C4-2B (cell line): Measurements from ENCODE around the gene NINJ1.

ENCODE experiments used
- ZFX ChIP-seq: fragments of 450-650 bp; IDR thresholded peaks from 2 replicates; pipeline ENCODE4 v1.6.1; 2017
- TF ChIP-seq, protein P1 (sequence below): fragments of 450-650 bp; conservative IDR thresholded peaks from 2 replicates; pipeline ENCODE4 v1.5.1; 2017; ENCODE audit warnings: mild to moderate bottlenecking

DNA sequence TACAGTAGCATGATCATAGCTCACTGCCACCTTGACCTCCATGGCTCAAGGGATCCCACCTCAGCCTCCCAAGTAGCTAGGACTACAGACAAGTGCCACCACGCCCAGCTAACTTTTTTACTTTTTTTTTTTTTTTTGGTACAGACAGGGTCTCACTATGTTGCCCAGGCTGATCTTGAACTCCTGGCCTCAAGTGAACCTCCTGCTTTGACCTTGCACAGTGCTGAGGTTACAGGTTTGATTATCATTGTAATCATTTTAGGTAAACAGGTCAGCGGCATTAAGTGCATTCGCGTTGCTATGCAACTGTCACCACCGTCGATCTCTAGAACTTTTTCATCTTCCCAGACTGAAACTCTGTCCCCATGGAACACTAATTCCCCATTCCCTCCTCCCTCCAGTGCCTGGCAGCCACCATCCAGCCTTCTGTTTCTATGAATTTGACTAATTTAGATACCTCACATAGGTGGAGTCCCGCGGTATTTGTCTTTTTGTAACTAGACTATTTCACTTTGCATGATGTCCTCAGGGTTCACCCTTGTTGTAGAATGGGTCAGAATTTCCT, 43.9 kb downstream of the NINJ1 start:
- TF ChIP-seq, protein P1, sequence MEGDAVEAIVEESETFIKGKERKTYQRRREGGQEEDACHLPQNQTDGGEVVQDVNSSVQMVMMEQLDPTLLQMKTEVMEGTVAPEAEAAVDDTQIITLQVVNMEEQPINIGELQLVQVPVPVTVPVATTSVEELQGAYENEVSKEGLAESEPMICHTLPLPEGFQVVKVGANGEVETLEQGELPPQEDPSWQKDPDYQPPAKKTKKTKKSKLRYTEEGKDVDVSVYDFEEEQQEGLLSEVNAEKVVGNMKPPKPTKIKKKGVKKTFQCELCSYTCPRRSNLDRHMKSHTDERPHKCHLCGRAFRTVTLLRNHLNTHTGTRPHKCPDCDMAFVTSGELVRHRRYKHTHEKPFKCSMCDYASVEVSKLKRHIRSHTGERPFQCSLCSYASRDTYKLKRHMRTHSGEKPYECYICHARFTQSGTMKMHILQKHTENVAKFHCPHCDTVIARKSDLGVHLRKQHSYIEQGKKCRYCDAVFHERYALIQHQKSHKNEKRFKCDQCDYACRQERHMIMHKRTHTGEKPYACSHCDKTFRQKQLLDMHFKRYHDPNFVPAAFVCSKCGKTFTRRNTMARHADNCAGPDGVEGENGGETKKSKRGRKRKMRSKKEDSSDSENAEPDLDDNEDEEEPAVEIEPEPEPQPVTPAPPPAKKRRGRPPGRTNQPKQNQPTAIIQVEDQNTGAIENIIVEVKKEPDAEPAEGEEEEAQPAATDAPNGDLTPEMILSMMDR, result no peak
- TF ChIP-seq ZFX, result no peak
